GM12873 (cell line): ENCODE data around the gene NRL.

Source experiments
- TF ChIP-seq, protein P1 (sequence below): IDR thresholded peaks from 2 replicates; pipeline ENCODE4 v1.5.1; 2012; ENCODE audit warnings: low read depth, mild to moderate bottlenecking, moderate library complexity, low read length, control low read depth; ENCODE audit not compliant: insufficient read depth; ENCODE audit errors: missing control alignments

The NRL gene

DNA sequence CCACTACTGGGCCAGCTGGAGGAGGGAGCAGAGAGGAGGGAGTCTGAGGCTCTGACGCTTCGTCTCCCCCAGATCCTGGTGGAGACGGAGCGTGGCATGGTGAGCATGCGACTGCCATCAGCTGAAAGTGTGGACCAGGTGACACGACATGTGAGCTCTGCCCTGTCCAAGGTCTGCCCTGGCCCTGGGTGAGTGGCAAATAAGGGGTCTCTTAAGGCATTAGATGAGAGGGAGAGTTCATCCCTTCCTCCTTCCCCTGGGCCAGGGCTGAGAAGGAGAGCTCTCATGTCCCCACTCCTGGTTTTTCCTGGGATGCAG lies 60.5 kb downstream of the NRL start:
- TF ChIP-seq, protein P1, sequence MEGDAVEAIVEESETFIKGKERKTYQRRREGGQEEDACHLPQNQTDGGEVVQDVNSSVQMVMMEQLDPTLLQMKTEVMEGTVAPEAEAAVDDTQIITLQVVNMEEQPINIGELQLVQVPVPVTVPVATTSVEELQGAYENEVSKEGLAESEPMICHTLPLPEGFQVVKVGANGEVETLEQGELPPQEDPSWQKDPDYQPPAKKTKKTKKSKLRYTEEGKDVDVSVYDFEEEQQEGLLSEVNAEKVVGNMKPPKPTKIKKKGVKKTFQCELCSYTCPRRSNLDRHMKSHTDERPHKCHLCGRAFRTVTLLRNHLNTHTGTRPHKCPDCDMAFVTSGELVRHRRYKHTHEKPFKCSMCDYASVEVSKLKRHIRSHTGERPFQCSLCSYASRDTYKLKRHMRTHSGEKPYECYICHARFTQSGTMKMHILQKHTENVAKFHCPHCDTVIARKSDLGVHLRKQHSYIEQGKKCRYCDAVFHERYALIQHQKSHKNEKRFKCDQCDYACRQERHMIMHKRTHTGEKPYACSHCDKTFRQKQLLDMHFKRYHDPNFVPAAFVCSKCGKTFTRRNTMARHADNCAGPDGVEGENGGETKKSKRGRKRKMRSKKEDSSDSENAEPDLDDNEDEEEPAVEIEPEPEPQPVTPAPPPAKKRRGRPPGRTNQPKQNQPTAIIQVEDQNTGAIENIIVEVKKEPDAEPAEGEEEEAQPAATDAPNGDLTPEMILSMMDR, result no peak

DNA sequence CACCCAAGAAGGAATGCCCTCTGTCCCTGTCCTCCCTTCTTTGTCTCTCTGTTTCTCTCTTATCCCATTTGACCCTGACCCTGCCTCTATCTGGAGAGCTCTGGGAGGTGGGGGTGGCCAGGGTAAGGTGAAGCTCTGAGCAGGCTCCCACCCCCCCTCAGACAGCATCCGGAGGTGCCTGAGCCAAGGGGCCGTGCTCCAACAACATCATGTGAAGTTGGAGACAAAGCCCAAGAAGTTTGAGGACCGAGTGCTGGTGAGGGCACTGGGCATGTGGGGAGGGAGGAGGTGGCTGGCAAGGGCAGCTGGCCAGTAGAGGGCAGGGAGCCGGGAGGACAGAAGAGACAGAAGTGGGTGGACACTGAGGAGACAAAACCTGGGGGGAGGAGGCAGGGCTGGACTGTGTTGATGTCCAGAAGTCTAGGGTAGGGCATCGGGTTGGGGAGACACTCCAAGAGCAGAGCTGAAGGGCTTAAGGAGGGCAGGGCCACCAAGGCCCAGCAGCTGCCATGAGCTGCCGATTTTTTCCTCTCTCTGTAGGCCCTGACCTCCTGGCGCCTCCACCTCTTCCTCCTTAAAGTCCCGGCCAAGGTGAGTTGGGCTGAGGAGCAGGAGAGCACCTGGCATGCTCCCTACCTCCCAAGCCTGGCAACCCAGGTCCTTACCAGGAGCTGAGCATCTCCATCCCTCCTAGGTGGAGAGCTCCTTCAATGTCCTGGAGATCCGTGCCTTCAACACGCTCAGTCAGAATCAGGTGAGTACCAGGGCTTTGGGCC lies 61.0 kb downstream of the NRL start:
- TF ChIP-seq, protein P1, result no peak

DNA sequence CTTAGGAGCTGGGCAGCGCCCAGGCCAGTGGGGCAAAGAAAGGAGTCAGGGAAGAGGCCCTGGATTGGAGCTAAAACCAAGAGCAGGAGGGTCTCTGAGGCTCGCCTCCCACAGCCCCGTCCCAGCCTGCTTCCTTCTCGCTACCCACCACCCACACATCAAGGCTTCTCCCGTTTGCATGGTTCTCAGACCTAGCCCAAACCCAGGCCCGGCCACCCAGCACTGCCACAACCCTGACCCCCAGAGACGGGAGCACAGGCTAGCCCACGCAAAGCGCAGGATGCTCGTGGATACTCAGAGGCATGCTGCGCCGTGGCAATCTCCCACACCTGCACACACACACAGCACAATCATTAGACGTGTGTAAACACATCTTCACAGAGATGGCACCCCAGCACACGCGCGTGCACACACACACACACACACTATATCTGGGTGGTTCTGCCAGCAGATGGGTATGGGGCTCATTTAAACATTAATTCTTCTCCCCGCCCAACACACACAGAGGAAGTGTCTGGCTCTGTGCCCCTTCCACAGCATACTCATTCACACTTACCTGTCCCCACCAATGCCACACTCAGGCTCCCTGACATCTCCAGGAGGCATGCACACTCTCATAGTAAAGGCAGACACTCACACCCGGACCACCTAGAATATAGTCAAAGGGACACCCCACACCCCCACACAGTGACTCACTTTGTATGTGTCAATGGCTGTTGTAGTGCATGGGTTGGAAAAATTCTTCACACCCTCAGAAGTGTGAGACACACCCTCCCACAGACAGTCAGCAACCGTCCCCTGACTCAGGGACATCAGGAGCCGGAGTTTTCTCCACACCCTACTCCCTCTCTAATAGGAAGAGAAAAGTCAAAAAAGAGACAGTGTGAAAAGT lies 61.8 kb downstream of the NRL start:
- TF ChIP-seq, protein P1, result no peak

DNA sequence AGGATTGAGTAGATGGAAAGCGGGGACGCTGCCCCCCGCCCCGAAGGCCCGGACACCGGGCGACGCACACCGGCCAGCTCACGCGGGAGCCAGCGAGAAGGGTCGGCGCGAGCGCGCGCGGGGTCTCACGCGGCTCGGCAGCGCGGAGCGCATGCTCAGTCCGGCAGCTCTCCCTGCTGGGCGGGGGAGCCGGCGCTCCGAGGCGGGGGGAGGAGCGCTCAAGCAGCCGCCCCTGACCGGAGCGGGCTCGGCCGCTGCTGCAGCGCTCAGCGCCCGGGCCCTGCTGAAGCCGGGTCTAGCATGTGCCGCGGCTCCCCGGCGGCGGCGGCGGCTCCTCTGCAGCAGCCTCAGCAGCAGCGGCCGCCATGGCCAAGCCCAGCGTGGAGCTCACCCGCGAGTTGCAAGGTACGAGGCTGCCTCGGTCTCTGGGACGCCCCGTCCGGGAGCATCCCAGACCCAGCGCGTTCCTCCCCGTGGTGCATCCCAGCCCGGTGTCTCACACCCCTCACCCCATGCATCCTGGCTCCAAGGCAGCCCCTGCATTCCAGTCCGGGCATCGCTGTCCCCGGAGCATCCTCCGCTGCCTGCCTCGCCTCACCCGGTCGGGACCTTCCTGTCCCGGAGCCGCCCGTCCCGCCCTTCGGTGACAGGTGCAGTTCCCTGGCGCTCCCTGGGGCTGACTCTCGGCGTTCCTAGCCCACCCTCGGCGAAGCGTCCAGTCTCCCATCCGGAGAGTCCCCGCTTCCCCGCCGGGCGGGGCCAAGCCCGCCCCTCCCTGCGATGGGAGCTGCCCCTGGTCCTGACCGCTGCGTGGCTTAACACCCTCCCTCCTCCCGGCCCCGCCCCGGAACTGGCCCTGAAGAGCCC lies 62.7 kb downstream of the NRL start, which contains the start of gene CARMIL3:
CARMIL3 (plus strand) TSS at position 221 of the 867 bp plus-strand sequence; CDS start at position 366, 145 bp downstream.
- TF ChIP-seq, protein P1, result no peak

DNA sequence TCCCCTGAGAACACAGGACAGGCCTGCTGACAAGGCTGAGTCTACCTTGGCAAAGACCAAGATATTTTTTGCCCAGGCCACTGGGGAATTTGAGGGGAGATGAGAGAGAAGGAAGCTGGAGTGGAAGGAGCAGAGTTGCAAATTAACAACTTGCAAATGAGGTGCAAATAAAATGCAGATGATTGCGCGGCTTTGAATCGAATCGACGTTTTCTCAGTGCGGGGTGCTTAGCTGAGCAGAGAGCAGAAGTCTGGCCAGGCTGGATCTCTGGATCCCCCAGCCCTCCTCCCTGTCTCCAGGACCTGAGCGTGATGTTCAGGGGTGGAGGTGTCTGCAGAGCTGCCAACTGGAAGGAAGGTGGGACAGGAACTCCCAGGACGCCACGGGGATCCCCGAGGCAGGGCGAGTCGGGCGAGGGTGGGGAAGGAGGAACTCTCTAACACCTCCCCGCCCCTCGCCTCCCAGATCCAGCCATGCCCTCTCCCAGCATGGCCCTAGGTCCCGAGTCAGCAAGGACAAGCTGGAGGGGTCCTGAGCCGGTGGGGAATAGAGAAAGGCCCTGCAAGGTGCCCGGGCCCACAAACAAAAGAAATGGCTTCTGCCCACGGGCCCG lies 63.5 kb downstream of the NRL start:
- TF ChIP-seq, protein P1, result no peak

DNA sequence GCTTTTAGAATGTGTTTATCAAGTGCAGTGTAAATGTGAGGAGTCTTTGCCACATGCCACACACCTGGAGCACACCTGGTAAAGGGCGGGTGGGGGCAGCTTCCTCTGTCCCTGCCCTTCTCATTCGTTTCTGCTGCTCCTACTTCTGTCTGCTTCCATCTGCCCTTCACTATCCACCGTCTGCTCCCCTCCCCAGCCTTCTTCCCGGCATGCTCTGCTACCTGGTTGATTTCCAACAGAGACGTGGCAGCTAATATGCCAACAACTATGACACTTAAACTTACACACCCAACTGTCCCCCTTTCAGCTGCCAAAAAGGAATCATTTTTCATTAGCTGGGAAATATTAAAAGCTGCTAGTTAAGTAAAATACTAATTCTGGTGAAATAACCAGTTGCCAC lies 72.0 kb downstream of the NRL start:
- TF ChIP-seq, protein P1, result no peak
